Measurements from ENCODE around the gene PTPRT.

DNA sequence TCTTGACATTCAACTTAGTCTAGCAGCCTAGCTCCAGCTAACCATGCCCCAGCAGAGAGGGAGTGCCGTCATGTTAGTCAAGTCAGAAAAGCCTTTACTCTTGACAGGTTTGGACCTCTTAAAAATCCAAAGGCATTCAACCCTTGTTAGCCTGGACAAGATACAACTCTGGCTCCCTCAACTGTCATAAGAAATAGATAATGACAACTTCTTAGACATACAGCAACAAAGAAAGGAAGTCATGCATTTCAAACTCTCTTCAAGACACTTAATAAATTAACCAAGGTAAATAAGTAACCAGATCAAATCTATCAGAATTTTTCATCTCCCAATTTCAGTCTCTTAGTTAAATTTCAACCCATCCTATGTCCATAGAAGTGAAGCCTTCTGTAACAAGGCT is 22.7 kb downstream of the PTPRT start:
- TF ChIP-seq, protein P1, sequence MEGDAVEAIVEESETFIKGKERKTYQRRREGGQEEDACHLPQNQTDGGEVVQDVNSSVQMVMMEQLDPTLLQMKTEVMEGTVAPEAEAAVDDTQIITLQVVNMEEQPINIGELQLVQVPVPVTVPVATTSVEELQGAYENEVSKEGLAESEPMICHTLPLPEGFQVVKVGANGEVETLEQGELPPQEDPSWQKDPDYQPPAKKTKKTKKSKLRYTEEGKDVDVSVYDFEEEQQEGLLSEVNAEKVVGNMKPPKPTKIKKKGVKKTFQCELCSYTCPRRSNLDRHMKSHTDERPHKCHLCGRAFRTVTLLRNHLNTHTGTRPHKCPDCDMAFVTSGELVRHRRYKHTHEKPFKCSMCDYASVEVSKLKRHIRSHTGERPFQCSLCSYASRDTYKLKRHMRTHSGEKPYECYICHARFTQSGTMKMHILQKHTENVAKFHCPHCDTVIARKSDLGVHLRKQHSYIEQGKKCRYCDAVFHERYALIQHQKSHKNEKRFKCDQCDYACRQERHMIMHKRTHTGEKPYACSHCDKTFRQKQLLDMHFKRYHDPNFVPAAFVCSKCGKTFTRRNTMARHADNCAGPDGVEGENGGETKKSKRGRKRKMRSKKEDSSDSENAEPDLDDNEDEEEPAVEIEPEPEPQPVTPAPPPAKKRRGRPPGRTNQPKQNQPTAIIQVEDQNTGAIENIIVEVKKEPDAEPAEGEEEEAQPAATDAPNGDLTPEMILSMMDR (IDR thresholded peaks at IDR 0.05), result no peak
- TF ChIP-seq REST (IDR thresholded peaks at IDR 0.05; ENCODE audit: insufficient read depth in 1 of 2, low read depth in 2 of 2, low read length in 1 of 2) (no peak), TCF7L2 (IDR thresholded peaks at IDR 0.05; ENCODE audit: low read depth, low read length) (no peak), POLR2AphosphoS5 (IDR thresholded peaks at IDR 0.05; ENCODE audit: low read depth, low read length) (no peak)

All from Panc1 (cell line).